Heart right ventricle (tissue), 16 donors: ENCODE measurements around the gene TMEFF2. TPM values are rescaled to one million over a fixed set of nuclear protein-coding genes. Genes with fewer than 3 reads are reported as not detected.

Source experiments
- ATAC-seq, 8 donors: fragments of 200-7000 bp; cut with Tn5 transposase; one replicate each; pipeline ENCODE4 v1.9.1; 2020; ENCODE audit warnings: mild to moderate bottlenecking in 8 of 8, moderate library complexity in 8 of 8, moderate number of reproducible peaks in 1 of 8
- DNase-seq, 2 donors: peaks; one replicate each; pipeline ENCODE4 v3.0.0-alpha.2; 2020
- H3K27ac ChIP-seq, 10 donors: fragments of 200-600 bp; sonication (generic) in 2 of 10; one replicate each; pipeline versions ENCODE4 v1.5.0 to v1.8.0; 2020 to 2022; ENCODE audit warnings: mild to moderate bottlenecking in 3 of 10
- H3K27me3 ChIP-seq, 7 donors: fragments of 200-600 bp; one replicate each; pipeline ENCODE4 v1.8.0; 2021 to 2022; ENCODE audit warnings: mild to moderate bottlenecking in 2 of 7
- H3K36me3 ChIP-seq, 9 donors: fragments of 200-600 bp; sonication (generic) in 1 of 9; one replicate each; pipeline versions ENCODE4 v1.5.0 to v1.8.0; 2020 to 2022; ENCODE audit warnings: mild to moderate bottlenecking in 2 of 9
- H3K4me1 ChIP-seq, 9 donors: fragments of 200-600 bp; sonication (generic) in 1 of 9; one replicate each; pipeline versions ENCODE4 v1.5.0 to v1.8.0; 2020 to 2022; ENCODE audit warnings: mild to moderate bottlenecking in 4 of 9
- H3K4me3 ChIP-seq, 10 donors: fragments of 200-600 bp; sonication (generic) in 2 of 10; one replicate each; pipeline versions ENCODE4 v1.5.0 to v1.8.0; 2020 to 2022; ENCODE audit warnings: mild to moderate bottlenecking in 7 of 10, moderate library complexity in 2 of 10
- H3K9me3 ChIP-seq, 11 donors: fragments of 200-600 bp in 10 of 11; sonication (generic) in 2 of 11; one replicate each; pipeline versions ENCODE4 v1.5.0 to v1.8.0; 2013 to 2022; ENCODE audit warnings: mild to moderate bottlenecking in 2 of 11, control low read depth in 1 of 11, moderate library complexity in 1 of 11
- WGBS, 2 donors: extraction: QIAGEN DNeasy Blood & Tissue Kit; methylation state at CpG; one replicate each; pipeline ENCODE4 v1.1.7; 2013; ENCODE audit warnings: inconsistent platforms in 1 of 2; 5-methylcytosine and 5-hydroxymethylcytosine counted together
- intact Hi-C, 10 donors: fragments of 100-400 bp; cut with DNase I; formaldehyde crosslinking; loops; one replicate each; pipeline versions ENCODE4 v1.11.1 to v1.14.2; 2022
- polyA plus RNA-seq, 2 donors: library from polyadenylated mRNA; stranded (reverse); fragments of 200-250 nt; gene quantifications; one replicate each; pipeline ENCODE4 v1.2.3, GENCODE V29; 2013
- total RNA-seq, 10 donors: library from RNA; stranded (reverse); fragmentation: NEBNext Ultra II Directional in 3 of 10; extraction: Animal tissue kit (Norgen Biotek cat#: 25700) in 3 of 10; gene quantifications; one replicate each; pipeline versions ENCODE4 v1.2.1 to v1.2.4, GENCODE V29; 2021 to 2023
- TF ChIP-seq, protein P1 (sequence below), 9 donors: fragments of 200-600 bp; sonication (generic) in 2 of 9; IDR thresholded peaks; one replicate each; pipeline versions ENCODE4 v1.5.0 to v1.8.0; 2021 to 2022; ENCODE audit warnings: antibody characterized with exemption in 9 of 9, mild to moderate bottlenecking in 5 of 9, moderate library complexity in 1 of 9
- donor health status: Arrhythmogenic right ventricular cardiomyopathy.
- donor health status: ischemic (EF 13 %, LVEDD 7.1; RV severe dilation, severe dysfunction).
- donor health status: healthy with polysubstance abuse.
- donor health status: DM: no; HTN: yes; CAD: no.
- donor health status: DM: no; HTN: no; CAD: no.
- donor health status: ischemic (EF 25% LVEDD 6.9; RV normal size, moderate dysfunction).
- donor health status: ischemic (EF 25% LVEDD 5.7; RV mildly dilated, moderate dysfunction).
- donor health status: healthy.
- donor health status: DM: yes; HTN: yes; CAD: no.
- donor health status: Ischemic cardiomyopathy.
- donor health status: ischemic (EF 35%, LVEDD 5.7; RV mildly dilated, moderate dysfunction).
- donor health status: nonischemic (EF 11% LVEDD 7.7; RV severe dilation, severe dysfunction).
- donor health status: DM: yes; HTN: yes; CAD: no.
- donor health status: PGD.
- donor health status: ischemic (EF 29% LVEDD 5.4; RV normal size, mild dysfunction).
- donor health status: nonischemic (EF 23%, LVEDD 6.1; RV moderate dilation, normal function).

TMEFF2 gene
- total and polyA plus RNA-seq, 12 donors: 0.09 to 0.41 (median 0.17) TPM; not detected in 8

- peak in 1 of 2 donors; percentile 14 for DNase-seq
- H3K36me3 ChIP-seq: no peaks in the 10 kb centered on the region
- H3K4me1 ChIP-seq: peaks cover 8 to 37% (median 29%) of the 10 kb centered on the region in 9 donors
- ATAC-seq: peak in 5 of 8 donors; percentile 20 to 44 (median 31)
- peaks cover 24 to 100% (median 97%) of the 10 kb centered on the region in 7 donors for H3K27me3 ChIP-seq
- no peaks in the 10 kb centered on the region for H3K9me3 ChIP-seq
- no peak overlapping the region for H3K27ac ChIP-seq
- TF ChIP-seq, protein P1, sequence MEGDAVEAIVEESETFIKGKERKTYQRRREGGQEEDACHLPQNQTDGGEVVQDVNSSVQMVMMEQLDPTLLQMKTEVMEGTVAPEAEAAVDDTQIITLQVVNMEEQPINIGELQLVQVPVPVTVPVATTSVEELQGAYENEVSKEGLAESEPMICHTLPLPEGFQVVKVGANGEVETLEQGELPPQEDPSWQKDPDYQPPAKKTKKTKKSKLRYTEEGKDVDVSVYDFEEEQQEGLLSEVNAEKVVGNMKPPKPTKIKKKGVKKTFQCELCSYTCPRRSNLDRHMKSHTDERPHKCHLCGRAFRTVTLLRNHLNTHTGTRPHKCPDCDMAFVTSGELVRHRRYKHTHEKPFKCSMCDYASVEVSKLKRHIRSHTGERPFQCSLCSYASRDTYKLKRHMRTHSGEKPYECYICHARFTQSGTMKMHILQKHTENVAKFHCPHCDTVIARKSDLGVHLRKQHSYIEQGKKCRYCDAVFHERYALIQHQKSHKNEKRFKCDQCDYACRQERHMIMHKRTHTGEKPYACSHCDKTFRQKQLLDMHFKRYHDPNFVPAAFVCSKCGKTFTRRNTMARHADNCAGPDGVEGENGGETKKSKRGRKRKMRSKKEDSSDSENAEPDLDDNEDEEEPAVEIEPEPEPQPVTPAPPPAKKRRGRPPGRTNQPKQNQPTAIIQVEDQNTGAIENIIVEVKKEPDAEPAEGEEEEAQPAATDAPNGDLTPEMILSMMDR (IDR thresholded peaks at IDR 0.05): no peak
- peak overlapping the region; percentile 39 to 60 (median 49) for H3K4me3 ChIP-seq
- intact Hi-C loops: loop anchor here in 1 of 10 donors (10.0 kb wide), 1 partner anchor 89 kb away; no protein-coding TSS in a partner anchor
- WGBS, 2 donors: 0 to 2% methylated on average over 44 of the region's 44 CpGs
Observed at GRCh38 chr2:192195548-192196418, 1.1 kb upstream of the TMEFF2 start.

- H3K36me3 ChIP-seq: no peaks in the 10 kb centered on the region
- WGBS, 2 donors: 1% methylated on average over 48 of the region's 48 CpGs
- peak overlapping the region; percentile 33 to 60 (median 48) for H3K4me3 ChIP-seq
- DNase-seq (peak in 1 of 2 donors; percentile 17), ATAC-seq (peak; percentile 26 to 71 (median 45))
- TF ChIP-seq, protein P1 (IDR thresholded peaks at IDR 0.05): no peak
- no peaks in the 10 kb centered on the region for H3K9me3 ChIP-seq
- intact Hi-C loops: loop anchor here in 1 of 10 donors (10.0 kb wide), 1 partner anchor 90 kb away; no protein-coding TSS in a partner anchor
- H3K27ac ChIP-seq: no peak overlapping the region
- peaks cover 8 to 37% (median 29%) of the 10 kb centered on the region in 9 donors for H3K4me1 ChIP-seq
- peaks cover 24 to 99% (median 88%) of the 10 kb centered on the region in 7 donors for H3K27me3 ChIP-seq
Observed at GRCh38 chr2:192194265-192194865, 368 bp downstream of the TMEFF2 start.

DNA sequence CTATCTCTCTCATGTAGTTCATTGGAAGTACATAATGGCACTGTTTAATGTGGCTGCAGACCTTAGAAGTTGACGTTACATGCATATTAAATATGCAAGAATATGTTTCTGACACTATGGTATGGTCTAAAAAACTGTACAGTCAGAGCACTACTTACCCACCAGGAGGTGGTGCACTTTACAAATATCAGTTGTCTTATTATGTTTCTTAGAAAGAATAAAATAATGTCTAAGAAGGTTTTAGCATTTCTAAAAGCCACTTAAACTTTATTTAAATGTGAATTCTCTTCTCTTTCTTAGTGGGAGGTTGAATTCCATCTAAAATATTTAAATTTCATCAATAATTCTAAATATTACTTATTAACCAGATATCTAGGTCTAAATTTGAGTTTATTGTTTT lies 4.3 kb downstream of the TMEFF2 start:
- TF ChIP-seq, protein P1 (IDR thresholded peaks at IDR 0.05): peak in 5 of 9 donors; percentile 19 to 49 (median 38)
- intact Hi-C loops: loop anchor here in 1 of 10 donors (10.0 kb wide), 1 partner anchor 94 kb away; no protein-coding TSS in a partner anchor
- H3K9me3 ChIP-seq: no peaks in the 10 kb centered on the region
- DNase-seq: no peak
- no peak overlapping the region for H3K4me3 ChIP-seq
- no peaks in the 10 kb centered on the region for H3K36me3 ChIP-seq
- 53 to 57% methylated on average over 1 of the region's 1 CpG for WGBS, 2 donors
- H3K27me3 ChIP-seq: peaks cover 9 to 82% (median 61%) of the 10 kb centered on the region in 7 donors
- no peak for ATAC-seq
- H3K4me1 ChIP-seq: peaks cover 3 to 23% (median 16%) of the 10 kb centered on the region in 9 donors
- no peak overlapping the region for H3K27ac ChIP-seq

GRCh38 chr2:192186806-192187205 lies 7.9 kb downstream of the TMEFF2 start:
- peaks cover 0 to 52% (median 28%) of the 10 kb centered on the region in 7 donors for H3K27me3 ChIP-seq
- H3K9me3 ChIP-seq: no peaks in the 10 kb centered on the region
- no peak overlapping the region for H3K4me3 ChIP-seq
- H3K36me3 ChIP-seq: no peaks in the 10 kb centered on the region
- intact Hi-C loops: no loop called here
- TF ChIP-seq, protein P1 (IDR thresholded peaks at IDR 0.05): no peak
- no peak for DNase-seq
- H3K4me1 ChIP-seq: no peaks in the 10 kb centered on the region
- no peak overlapping the region for H3K27ac ChIP-seq
- no peak for ATAC-seq
- WGBS, 2 donors: 78 to 82% methylated on average over 5 of the region's 5 CpGs
